Measurements from ENCODE around the gene POLR1F.

The POLR1F gene

GRCh38 chr7:19674266-19674960, 34.4 kb downstream of the POLR1F start:
- DNase-seq = no peak

- no peak for DNase-seq
Measured at GRCh38 chr7:19670806-19671205, 38.0 kb downstream of the POLR1F start.

GRCh38 chr7:19665399-19666008, 43.3 kb downstream of the POLR1F start:
- no peak for DNase-seq

GRCh38 chr7:19663816-19664462, 44.9 kb downstream of the POLR1F start:
- no peak for DNase-seq

- no peak for DNase-seq
Measured at GRCh38 chr7:19648791-19649190, 60.0 kb downstream of the POLR1F start.

Data from activated T-cell treated with anti-CD3 and anti-CD28 coated beads, Interleukin-2, amount 50 U/mL, for 1 hour (primary cell).